HL-60 (cell line): ENCODE measurements around the gene MAX.
A peak's percentile ranks its signal among the peaks of the same experiment; 100 is the strongest.

ENCODE experiments used
- DNase-seq, 2 experiments: peaks; one replicate each; pipeline ENCODE4 v3.0.0-alpha.2; 2010 to 2020; ENCODE audit warnings: low read depth in 1 of 2, low spot score in 1 of 2
- H3K27ac ChIP-seq: fragments of 250-450 bp; sonication (Bioruptor Pico); replicated peaks from 2 replicates; pipeline ENCODE4 v1.5.1; 2020; ENCODE audit warnings: mild to moderate bottlenecking, moderate library complexity
- H3K27me3 ChIP-seq: fragments of 250-450 bp; sonication (Bioruptor Pico); 2 replicates; pipeline ENCODE4 v1.5.1; 2021; ENCODE audit warnings: mild to moderate bottlenecking, moderate library complexity; ENCODE audit not compliant: insufficient read depth, poor library complexity, severe bottlenecking
- H3K4me3 ChIP-seq: replicated peaks from 2 replicates; pipeline ENCODE4 v1.5.1; 2011; ENCODE audit warnings: mild to moderate bottlenecking, control low read depth, low read length; ENCODE audit not compliant: insufficient read depth
- GABPA ChIP-seq: IDR thresholded peaks from 2 replicates; pipeline ENCODE4 v1.6.1; 2012; ENCODE audit warnings: low read depth
- POLR2AphosphoS5 ChIP-seq: IDR thresholded peaks from 2 replicates; pipeline ENCODE4 v1.6.1; 2012; ENCODE audit warnings: low read depth
- SPI1 ChIP-seq: IDR thresholded peaks from 2 replicates; pipeline ENCODE4 v1.6.1; 2012; ENCODE audit warnings: low read depth, mild to moderate bottlenecking, borderline replicate concordance
- TF ChIP-seq, protein P1 (sequence below): IDR thresholded peaks from 2 replicates; pipeline ENCODE4 v1.6.1; 2012; ENCODE audit warnings: low read depth; ENCODE audit not compliant: insufficient replicate concordance
- TF ChIP-seq, protein P2 (sequence below): IDR thresholded peaks from one replicate; pipeline ENCODE4 v1.5.1; 2011; ENCODE audit warnings: low read length, control low read depth, inconsistent platforms; ENCODE audit not compliant: insufficient read depth

MAX gene

DNA sequence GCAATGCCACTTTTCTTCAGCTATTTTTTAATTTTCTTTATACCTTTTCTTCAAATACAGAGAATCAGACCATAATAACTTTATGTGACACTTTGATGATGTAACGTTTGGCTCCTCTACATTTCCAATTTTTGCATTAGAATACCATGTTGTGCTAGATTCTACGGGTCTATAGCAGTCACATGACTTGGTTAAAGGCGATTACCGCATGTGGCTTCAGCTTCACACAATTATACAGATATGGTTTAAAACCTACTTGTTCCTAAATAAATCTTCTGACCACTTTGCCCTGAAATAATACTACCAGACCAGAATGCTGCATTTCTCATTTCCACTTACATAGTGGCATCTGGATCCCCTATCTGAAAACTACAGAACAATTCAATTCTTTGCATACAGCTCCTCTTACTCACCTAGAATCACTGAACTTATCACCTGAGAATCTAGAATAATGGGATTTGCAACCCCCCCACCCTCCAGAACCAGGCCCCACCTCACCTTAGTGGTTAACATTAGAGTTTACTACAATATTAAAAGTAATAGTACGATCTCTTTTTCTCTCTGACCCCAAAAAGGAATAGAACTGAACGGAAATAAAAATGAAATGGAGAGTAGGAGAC is 1.3 kb downstream of the MAX start:
- peak overlapping the region; percentile 89 for H3K27ac ChIP-seq

DNA sequence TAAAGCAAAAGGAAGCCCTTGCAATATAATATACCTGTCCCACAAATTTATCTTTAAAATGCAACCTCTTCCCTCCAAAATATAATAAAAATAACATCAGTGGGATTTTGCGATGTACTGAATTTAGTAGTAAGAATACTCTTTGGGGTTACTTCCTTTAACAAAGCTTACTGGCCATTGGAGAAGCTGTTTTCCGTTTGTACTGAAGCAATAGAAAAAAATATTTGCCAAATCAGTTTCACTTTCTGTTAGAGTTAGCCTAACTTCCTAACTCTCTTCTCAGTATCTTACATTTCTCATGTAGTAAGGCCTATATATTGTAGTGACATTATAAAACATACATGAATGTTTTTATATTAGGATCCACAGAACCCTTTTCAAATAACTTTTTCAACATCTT is 3.7 kb downstream of the MAX start:
- TF ChIP-seq, protein P1, sequence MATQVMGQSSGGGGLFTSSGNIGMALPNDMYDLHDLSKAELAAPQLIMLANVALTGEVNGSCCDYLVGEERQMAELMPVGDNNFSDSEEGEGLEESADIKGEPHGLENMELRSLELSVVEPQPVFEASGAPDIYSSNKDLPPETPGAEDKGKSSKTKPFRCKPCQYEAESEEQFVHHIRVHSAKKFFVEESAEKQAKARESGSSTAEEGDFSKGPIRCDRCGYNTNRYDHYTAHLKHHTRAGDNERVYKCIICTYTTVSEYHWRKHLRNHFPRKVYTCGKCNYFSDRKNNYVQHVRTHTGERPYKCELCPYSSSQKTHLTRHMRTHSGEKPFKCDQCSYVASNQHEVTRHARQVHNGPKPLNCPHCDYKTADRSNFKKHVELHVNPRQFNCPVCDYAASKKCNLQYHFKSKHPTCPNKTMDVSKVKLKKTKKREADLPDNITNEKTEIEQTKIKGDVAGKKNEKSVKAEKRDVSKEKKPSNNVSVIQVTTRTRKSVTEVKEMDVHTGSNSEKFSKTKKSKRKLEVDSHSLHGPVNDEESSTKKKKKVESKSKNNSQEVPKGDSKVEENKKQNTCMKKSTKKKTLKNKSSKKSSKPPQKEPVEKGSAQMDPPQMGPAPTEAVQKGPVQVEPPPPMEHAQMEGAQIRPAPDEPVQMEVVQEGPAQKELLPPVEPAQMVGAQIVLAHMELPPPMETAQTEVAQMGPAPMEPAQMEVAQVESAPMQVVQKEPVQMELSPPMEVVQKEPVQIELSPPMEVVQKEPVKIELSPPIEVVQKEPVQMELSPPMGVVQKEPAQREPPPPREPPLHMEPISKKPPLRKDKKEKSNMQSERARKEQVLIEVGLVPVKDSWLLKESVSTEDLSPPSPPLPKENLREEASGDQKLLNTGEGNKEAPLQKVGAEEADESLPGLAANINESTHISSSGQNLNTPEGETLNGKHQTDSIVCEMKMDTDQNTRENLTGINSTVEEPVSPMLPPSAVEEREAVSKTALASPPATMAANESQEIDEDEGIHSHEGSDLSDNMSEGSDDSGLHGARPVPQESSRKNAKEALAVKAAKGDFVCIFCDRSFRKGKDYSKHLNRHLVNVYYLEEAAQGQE = no peak
- TF ChIP-seq POLR2AphosphoS5 (no peak), SPI1 (no peak), GABPA (no peak)
- Histone ChIP-seq H3K4me3 (peak overlapping the region; percentile 9; the same call in 1 of the 2 replicates), H3K27me3 (no peaks in the 10 kb centered on the region), H3K27ac (peak overlapping the region; percentile 36; the same call in 1 of the 2 replicates)
- DNase-seq = no peak

More for the DNA sequence above, 1.3 kb downstream of the MAX start:
- Histone ChIP-seq H3K27me3 (no peaks in the 10 kb centered on the region), H3K4me3 (peak overlapping the region; percentile 75)
- no peak for DNase-seq
- no peak for TF ChIP-seq POLR2AphosphoS5
- TF ChIP-seq, protein P2, sequence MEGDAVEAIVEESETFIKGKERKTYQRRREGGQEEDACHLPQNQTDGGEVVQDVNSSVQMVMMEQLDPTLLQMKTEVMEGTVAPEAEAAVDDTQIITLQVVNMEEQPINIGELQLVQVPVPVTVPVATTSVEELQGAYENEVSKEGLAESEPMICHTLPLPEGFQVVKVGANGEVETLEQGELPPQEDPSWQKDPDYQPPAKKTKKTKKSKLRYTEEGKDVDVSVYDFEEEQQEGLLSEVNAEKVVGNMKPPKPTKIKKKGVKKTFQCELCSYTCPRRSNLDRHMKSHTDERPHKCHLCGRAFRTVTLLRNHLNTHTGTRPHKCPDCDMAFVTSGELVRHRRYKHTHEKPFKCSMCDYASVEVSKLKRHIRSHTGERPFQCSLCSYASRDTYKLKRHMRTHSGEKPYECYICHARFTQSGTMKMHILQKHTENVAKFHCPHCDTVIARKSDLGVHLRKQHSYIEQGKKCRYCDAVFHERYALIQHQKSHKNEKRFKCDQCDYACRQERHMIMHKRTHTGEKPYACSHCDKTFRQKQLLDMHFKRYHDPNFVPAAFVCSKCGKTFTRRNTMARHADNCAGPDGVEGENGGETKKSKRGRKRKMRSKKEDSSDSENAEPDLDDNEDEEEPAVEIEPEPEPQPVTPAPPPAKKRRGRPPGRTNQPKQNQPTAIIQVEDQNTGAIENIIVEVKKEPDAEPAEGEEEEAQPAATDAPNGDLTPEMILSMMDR = no peak
- TF ChIP-seq GABPA = no peak
- TF ChIP-seq SPI1 = no peak
- TF ChIP-seq, protein P1 = no peak

DNA sequence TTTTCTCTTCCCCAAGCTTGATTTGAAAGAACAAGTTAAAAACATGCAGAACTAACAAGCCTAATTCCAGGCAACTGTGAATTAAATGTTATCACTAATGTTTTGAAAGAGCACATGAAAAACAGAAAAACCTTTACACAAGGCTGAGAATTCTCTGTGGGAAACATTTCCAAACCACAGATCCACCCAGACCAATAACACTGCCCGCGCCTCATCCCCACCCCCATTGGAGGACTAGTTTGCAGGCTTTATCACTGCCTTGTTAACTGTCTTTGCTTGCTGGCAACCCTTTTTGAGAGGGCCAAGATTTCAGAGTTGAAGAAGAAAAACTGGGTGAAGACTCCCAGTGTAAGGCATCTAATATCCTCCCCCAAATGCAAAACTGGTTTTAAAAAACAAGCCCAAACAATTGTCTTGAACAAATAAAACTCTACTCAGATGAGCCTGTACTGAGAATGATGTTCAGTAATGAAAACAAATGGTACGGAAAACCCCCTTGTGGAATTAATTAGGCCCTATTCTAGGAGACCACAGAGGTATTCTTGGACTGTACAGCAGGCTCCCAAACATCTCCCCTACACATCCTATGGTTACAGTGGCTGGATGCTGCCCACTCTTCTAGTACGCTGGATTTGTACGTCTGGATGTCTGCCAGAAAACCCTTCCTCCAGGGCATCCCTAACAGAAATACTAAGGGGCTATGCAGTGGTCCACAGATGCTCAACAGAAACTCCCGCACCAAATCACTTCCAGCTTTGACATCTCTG is 5.8 kb downstream of the MAX start:
- no peak for TF ChIP-seq POLR2AphosphoS5
- TF ChIP-seq, protein P2 = no peak
- no peak for TF ChIP-seq SPI1
- TF ChIP-seq, protein P1 = no peak
- H3K27ac ChIP-seq = no peak overlapping the region
- H3K27me3 ChIP-seq = no peaks in the 10 kb centered on the region
- no peak overlapping the region for H3K4me3 ChIP-seq
- no peak for DNase-seq
